ENCODE measurements around the gene CHRDL2. TPM values are rescaled to one million over a fixed set of nuclear protein-coding genes. Genes with fewer than 3 reads are reported as not detected.

Gene CHRDL2
- polyA plus RNA-seq, 2 of the 4 experiments (the other 2 are of a cell fraction) = 2.3 to 5.8 TPM

GRCh38 chr11:74683279-74683871 is 47.9 kb downstream of the CHRDL2 start:
- Histone ChIP-seq H3K9me3 (no peaks in the 10 kb centered on the region), H3K4me3 (no peak overlapping the region), H3K4me2 (no peak overlapping the region), H3K4me1 (peaks cover 47% of the 10 kb centered on the region), H3K27ac (peak overlapping the region in 1 of 2 experiments; percentile 88; a peak in 2 of 6 replicates)
- DNase-seq (ENCODE audit: low read depth in 1 of 2, low spot score in 1 of 2) (no peak), FAIRE-seq (no peak), ATAC-seq (no peak)
- ChIA-PET CTCF (interaction anchor here (1.4 to 20.4 kb wide), 2 partner anchors 17 to 48 kb away, joined by 3 to 281 read pairs; no protein-coding TSS in a partner anchor), POLR2A (no interaction called here)
- TF ChIP-seq HDAC2 (IDR thresholded peaks at IDR 0.05) (no peak), NFE2L2 (conservative IDR thresholded peaks at IDR 0.05; ENCODE audit: low read length) (no peak), MYC (IDR thresholded peaks at IDR 0.05; ENCODE audit: borderline replicate concordance, low read length) (no peak), HES2 (IDR thresholded peaks at IDR 0.05) (no peak), ELK1 (IDR thresholded peaks at IDR 0.05; ENCODE audit: low read depth, low read length) (no peak)
- WGBS (ENCODE audit: missing lambda C conversion rate) = 92% methylated on average over 46 of the region's 59 CpGs

- no peak overlapping the region for H3K4me3 ChIP-seq
- H3K27ac ChIP-seq = peak overlapping the region; percentile 56 to 88; a peak in 4 of 6 replicates
- POLR2A ChIA-PET = interaction anchor here (1.5 kb wide), 1 partner anchor 10 kb away, joined by 4 read pairs; no protein-coding TSS in a partner anchor
- H3K4me1 ChIP-seq = peaks cover 42% of the 10 kb centered on the region
- H3K4me2 ChIP-seq = no peak overlapping the region
- H3K9me3 ChIP-seq = no peaks in the 10 kb centered on the region
- CTCF ChIA-PET = interaction anchor here (0.8 to 20.4 kb wide), 4 partner anchors 17 to 57 kb away, joined by 3 to 281 read pairs (median 4); no protein-coding TSS in a partner anchor
- no peak for DNase-seq (ENCODE audit: low read depth in 1 of 2, low spot score in 1 of 2)
- no peak for FAIRE-seq
- TF ChIP-seq EP300 (IDR thresholded peaks at IDR 0.05) = no peak
- no peak for TF ChIP-seq RARB (CRISPR knock-in tag; IDR thresholded peaks at IDR 0.05)
- TF ChIP-seq GATA3 (IDR thresholded peaks at IDR 0.05; ENCODE audit: borderline replicate concordance) = no peak
- no peak for ATAC-seq
- 97% methylated on average over 14 of the region's 14 CpGs for WGBS (ENCODE audit: missing lambda C conversion rate)
These were observed 48.4 kb downstream of the CHRDL2 start for GRCh38 chr11:74682731-74683278.

- ATAC-seq (peak in 1 of 2 experiments; percentile 55; a peak in 3 of 6 replicates), DNase-seq (ENCODE audit: low read depth in 1 of 2, low spot score in 1 of 2) (no peak)
- POLR2A ChIA-PET = interaction anchor here (1.5 kb wide), 1 partner anchor 9 kb away, joined by 4 read pairs; no protein-coding TSS in a partner anchor
These were observed 49.3 kb downstream of the CHRDL2 start for GRCh38 chr11:74681686-74682651.

More at GRCh38 chr11:74681686-74682651, 49.3 kb downstream of the CHRDL2 start:
- Histone ChIP-seq H3K4me3 (no peak overlapping the region), H3K27ac (peak overlapping the region; percentile 56 to 88), H3K9me3 (no peaks in the 10 kb centered on the region), H3K4me1 (peaks cover 40% of the 10 kb centered on the region), H3K4me2 (peak overlapping the region; percentile 43)
- no peak for FAIRE-seq
- TF ChIP-seq TFCP2L1 (CRISPR knock-in tag; IDR thresholded peaks at IDR 0.05) (no peak), MAZ (IDR thresholded peaks at IDR 0.05; ENCODE audit: borderline replicate concordance, low read depth, low read length) (no peak), MAX (IDR thresholded peaks at IDR 0.05) (no peak), POLR2A (IDR thresholded peaks at IDR 0.05; ENCODE audit: low read length) (no peak), ATOH8 (CRISPR knock-in tag; IDR thresholded peaks at IDR 0.05; ENCODE audit: low read depth) (no peak), EHMT2 (IDR thresholded peaks at IDR 0.05; ENCODE audit: low read depth) (no peak)
- CTCF ChIA-PET = interaction anchor here (0.6 to 20.4 kb wide), 7 partner anchors 18 to 58 kb away, joined by 3 to 281 read pairs (median 3); no protein-coding TSS in a partner anchor
- WGBS (ENCODE audit: missing lambda C conversion rate) = 55% methylated on average over 9 of the region's 12 CpGs

All from A549 (cell line).